GM19238 (cell line): Measurements from ENCODE around the gene FAM89B.
A peak's percentile ranks its signal among the peaks of the same experiment; 100 is the strongest.

Source experiments
- DNase-seq: peaks from one replicate; pipeline ENCODE4 v3.0.0; 2011; ENCODE audit warnings: low spot score; ENCODE audit not compliant: insufficient read length

Gene FAM89B

GRCh38 chr11:65538915-65539743, 33.2 kb upstream of the FAM89B start:
- no peak for DNase-seq

GRCh38 chr11:65539744-65540289, 32.5 kb upstream of the FAM89B start:
- peak; percentile 85 for DNase-seq

DNA sequence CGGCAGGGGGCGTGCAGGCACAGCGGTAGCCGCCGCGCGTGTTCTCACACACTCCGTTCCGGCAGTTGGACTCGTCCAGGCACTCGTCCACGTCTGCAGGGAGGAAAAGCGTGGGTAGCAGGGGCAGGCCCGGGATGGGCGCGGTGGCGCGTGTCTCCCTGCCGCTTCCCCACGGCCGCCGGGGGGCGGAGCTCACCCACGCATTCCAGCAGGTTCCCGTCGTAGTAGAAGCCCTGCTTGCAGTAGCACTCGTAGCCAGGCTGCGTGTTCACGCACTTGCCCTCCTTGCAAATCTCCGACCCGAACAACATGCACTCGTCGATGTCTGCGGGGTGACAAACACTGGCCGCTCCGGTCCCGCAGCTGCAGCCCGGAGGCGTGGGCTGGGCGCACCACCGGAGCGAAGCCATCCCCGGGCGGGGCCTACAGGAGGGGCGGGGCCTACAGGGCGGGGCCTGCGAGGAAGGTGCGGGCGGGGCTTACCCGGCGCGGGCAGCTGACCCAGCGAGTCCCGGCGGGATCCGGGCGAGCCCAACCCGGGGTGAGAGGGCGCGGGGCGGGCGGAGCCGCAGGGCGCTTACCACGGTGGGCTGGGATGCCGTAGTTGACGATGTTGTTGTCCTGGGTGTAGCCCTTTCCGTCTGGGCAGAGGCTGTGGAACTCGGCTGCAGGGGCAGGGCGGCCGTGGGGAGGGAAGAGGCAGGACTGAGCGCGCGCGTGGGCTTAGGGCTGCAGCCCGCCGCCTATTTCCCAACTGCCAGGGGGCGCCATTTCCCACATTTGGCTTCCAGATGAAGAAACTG, 31.8 kb upstream of the FAM89B start:
- peak; percentile 98 for DNase-seq

- no peak for DNase-seq
These were observed 31.0 kb upstream of the FAM89B start for GRCh38 chr11:65541093-65541982.

GRCh38 chr11:65542738-65543390, 29.5 kb upstream of the FAM89B start:
- no peak for DNase-seq

- no peak for DNase-seq
These were observed 26.5 kb upstream of the FAM89B start for GRCh38 chr11:65545853-65546216.

- peak; percentile 96 for DNase-seq
These were observed 25.9 kb upstream of the FAM89B start for GRCh38 chr11:65546217-65546958.

DNA sequence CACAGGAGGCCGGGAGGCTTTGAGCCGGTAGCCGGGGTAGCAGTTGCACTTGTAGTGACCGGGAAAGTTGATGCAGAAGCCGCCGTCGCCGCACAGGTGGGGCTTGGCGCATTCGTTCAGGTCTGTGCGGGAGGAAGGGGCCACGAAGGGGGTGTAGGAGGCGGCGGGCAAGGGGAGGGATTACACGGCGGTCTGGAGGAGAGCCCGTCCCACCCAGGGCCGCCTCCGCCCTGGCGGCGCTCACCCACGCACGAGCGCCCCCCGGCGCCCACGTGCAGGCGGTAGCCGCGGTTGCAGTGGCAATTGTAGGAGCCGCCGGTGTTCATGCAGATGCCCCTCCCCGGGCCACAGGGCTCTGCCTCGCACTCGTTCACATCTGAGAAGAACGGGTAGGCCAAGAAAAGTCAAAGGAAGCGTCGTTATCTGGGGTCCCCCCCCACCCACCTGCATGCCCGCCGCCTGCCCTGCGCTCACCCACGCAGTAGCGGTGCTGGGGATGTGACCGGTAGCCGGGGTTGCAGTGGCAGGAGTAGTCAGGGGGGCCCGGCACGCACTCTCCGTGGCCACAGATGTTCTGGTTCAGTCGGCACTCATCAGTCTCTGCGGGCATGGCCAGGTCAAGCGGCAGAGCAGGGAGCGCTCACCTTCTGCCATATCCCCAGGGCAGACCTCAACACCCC, 24.8 kb upstream of the FAM89B start:
- DNase-seq: no peak

GRCh38 chr11:65548395-65548794, 23.9 kb upstream of the FAM89B start:
- no peak for DNase-seq

- no peak for DNase-seq
These were observed 23.2 kb upstream of the FAM89B start for GRCh38 chr11:65549096-65549495.

DNA sequence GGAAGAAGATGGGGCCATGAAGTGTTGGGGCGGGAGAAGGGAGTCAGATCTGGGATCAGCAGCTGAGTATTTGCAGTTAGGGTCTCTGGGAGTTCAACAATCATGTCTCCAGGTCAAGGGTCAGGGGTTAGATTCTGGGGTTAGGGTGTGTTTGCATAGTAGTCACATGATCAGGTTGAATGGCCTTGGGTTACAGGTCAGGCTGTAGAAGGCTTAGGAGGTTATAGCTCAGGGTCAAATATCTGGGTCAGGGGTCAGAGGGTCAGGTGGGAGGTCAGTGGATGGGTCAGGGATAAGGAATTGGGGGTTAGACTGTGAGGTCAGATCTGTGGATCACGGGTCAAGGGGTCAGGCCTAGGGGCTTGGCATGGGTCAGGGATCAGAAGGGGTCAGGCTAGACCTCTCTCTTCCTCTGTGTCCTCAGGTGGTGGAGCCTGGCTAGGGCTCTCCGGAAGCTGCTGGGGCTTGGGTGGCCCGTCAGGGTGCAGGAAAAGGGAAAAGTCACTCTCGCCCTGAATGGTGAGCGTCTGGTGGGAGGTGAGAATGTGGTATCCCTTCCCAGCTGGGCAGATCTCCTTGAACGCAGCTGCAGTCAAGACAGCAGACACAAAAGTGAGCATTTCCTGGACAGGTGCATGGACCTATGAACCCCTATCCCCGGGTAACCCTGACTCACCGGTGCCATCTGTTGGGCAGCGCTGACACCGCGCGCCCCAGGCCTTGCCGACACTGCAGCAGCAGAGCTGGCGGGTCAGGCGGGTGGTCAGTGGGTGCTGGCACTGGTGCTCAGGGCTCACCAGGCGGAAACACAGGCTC, 20.6 kb upstream of the FAM89B start:
- peak; percentile 72 for DNase-seq

DNA sequence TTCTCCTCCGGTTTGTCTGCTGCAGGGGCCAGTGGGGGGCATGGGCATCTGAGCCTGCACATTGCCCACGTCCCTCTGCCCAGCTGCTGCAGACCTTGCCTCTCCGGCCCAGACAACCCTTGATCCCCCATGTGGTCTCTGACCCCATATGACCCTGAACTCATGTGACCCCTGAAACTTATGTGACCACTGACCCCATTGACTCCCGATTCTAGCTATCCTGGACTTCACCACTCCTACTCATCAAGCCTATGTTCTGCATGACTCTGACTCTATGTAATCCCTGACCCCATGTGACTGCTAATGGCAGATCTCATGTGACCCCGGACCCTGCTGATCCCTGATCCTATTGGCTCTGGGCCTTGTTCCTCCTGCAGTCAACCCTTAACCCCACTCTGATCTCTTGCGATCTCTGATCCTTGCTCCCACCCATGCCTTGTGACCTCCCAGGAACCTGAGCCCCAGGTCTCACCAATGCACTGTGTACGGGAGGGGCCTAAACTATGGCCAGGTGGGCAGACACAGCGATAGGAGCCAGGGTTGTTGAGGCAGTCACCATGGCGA, 19.9 kb upstream of the FAM89B start:
- no peak for DNase-seq

DNA sequence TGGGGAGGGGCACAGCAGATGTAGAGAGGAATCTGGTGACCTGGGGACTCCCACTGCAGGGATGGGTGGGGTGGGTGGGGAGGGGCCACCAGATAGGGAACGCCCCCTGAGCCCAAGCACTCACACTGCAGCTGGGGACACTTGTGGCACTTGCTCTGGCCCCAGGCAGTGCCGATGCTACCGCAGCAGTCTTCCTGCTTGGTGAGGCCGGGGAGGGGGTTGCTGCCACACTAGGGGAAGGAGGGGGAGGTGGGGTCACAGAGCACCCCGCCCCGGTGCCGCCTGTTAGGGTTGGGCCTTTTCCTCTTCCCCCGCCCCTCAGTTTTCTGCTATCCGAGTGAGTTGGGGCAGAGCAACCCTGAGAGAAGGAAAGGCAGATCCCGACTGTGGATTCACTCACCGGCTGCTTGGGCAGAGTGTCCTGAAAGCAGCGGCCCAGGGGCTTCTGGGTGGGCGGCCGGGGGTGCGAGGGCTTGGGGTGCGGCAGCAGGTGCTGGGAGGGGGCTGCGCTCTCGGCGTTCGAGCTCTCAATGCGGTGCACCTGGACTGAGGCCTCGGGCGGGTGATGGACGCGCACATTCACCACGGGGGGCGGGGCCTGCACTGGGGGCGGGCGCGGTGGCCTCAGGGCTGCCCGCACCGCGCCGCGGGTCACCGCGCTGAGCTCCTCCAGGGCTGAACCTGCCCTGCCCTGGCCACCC, 18.9 kb upstream of the FAM89B start:
- DNase-seq: no peak

- DNase-seq: no peak
These were observed 18.1 kb upstream of the FAM89B start for GRCh38 chr11:65554057-65554818.

DNA sequence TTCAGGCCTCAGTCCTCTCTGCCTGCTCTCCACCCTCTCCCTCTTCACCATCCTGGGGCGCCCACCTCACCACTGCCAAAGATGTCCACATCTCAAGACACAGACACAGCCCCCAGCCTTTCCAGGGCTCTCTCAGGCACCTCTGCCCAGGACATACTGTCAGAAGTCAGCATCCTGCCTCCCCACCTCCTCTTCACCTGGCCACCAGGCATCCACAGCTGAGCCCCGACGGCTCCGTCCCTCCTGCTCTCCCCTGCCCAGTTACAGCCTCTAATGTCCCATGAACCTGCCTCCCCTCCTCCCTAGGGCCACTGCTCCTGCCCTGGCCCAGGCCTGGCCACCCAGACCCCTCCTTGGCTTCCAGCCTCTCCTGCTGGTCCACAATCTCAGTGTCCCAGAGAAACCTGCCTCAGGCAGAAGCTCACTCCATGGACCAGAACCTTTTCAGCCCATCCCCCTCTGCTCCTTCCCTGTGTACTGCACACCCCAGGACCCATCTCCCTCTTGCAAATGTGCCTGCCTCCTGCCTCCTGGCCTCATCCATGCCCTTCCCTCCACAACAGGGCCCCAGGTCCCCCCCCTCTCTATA, 17.4 kb upstream of the FAM89B start:
- DNase-seq: no peak

- no peak for DNase-seq
These were observed 16.6 kb upstream of the FAM89B start for GRCh38 chr11:65555693-65556231.
